Skeletal muscle tissue (tissue), 4 donors: ENCODE data around the gene ZNF135. TPM values are rescaled to one million over a fixed set of nuclear protein-coding genes. Genes with fewer than 3 reads are reported as not detected.

Experiments used
- H3K27ac ChIP-seq: one replicate; pipeline ENCODE4 v1.7.0; 2013; ENCODE audit warnings: mild to moderate bottlenecking, low read depth, low read length, inconsistent platforms
- H3K27me3 ChIP-seq, 3 donors: one replicate each; pipeline ENCODE4 v1.7.0; 2013; ENCODE audit warnings: low read length in 3 of 3; ENCODE audit not compliant: control insufficient read depth in 3 of 3, insufficient read depth in 3 of 3
- H3K36me3 ChIP-seq, 3 donors: one replicate each; pipeline ENCODE4 v1.7.0; 2013; ENCODE audit warnings: low read length in 3 of 3; ENCODE audit not compliant: control insufficient read depth in 3 of 3, insufficient read depth in 3 of 3
- H3K4me1 ChIP-seq, 3 donors: one replicate each; pipeline ENCODE4 v1.7.0; 2013; ENCODE audit warnings: low read length in 3 of 3, mild to moderate bottlenecking in 3 of 3; ENCODE audit not compliant: control insufficient read depth in 3 of 3, insufficient read depth in 3 of 3
- H3K4me3 ChIP-seq, 3 donors: one replicate each; pipeline ENCODE4 v1.7.0; 2013; ENCODE audit warnings: low read length in 3 of 3
- H3K9ac ChIP-seq, 3 donors: one replicate each; pipeline ENCODE4 v1.7.0; 2013; ENCODE audit warnings: low read length in 3 of 3, mild to moderate bottlenecking in 3 of 3, moderate library complexity in 2 of 3, low read depth in 1 of 3
- H3K9me3 ChIP-seq, 3 donors: one replicate each; pipeline ENCODE4 v1.7.0; 2013; ENCODE audit warnings: low read length in 3 of 3; ENCODE audit not compliant: control insufficient read depth in 3 of 3
- total RNA-seq: library from RNA; depleted of rRNA; stranded (reverse); fragments of >200 nt; gene quantifications from one replicate; pipeline ENCODE4 v1.2.3, GENCODE V29; 2014
- donor health status: Osteomylitis.

The ZNF135 gene
- total RNA-seq, 1 donor from 2014 or later, result 10.4 TPM

GRCh38 chr19:58107778-58108545 lies 48.9 kb downstream of the ZNF135 start:
- Histone ChIP-seq H3K27ac (no peak overlapping the region), H3K36me3 (no peaks in the 10 kb centered on the region), H3K4me3 (peak overlapping the region in 1 of 3 donors; percentile 62), H3K9ac (no peak overlapping the region), H3K9me3 (peaks cover 27 to 47% (median 29%) of the 10 kb centered on the region in 3 donors), H3K27me3 (no peaks in the 10 kb centered on the region), H3K4me1 (no peaks in the 10 kb centered on the region)

DNA sequence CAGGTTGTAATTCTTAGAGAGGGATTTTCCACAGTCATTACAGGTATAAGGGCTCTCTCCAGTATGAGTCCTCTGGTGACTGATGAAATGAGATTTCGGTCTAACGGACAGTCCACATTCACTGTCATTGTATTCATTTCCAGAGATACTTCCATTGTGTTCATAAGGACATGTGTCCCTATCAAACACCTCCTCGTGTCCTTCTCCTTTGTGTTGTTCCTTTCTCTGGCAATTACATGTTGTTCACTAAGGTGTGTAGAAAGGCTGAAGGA lies 49.4 kb downstream of the ZNF135 start:
- H3K4me3 ChIP-seq, result peak overlapping the region in 1 of 3 donors; percentile 62
- H3K27ac ChIP-seq, result no peak overlapping the region
- peaks cover 29 to 42% (median 29%) of the 10 kb centered on the region in 3 donors for H3K9me3 ChIP-seq
- no peak overlapping the region for H3K9ac ChIP-seq
- H3K4me1 ChIP-seq, result no peaks in the 10 kb centered on the region
- no peaks in the 10 kb centered on the region for H3K27me3 ChIP-seq
- no peaks in the 10 kb centered on the region for H3K36me3 ChIP-seq

- Histone ChIP-seq H3K27me3 (peaks cover 0 to 4% (median 0%) of the 10 kb centered on the region in 3 donors), H3K9me3 (peaks cover 14 to 42% (median 32%) of the 10 kb centered on the region in 3 donors), H3K27ac (no peak overlapping the region), H3K36me3 (peaks cover 0 to 2% (median 0%) of the 10 kb centered on the region in 3 donors), H3K4me1 (no peaks in the 10 kb centered on the region), H3K9ac (no peak overlapping the region), H3K4me3 (peak overlapping the region in 1 of 3 donors; percentile 0)
Observed at GRCh38 chr19:58117841-58118575, 58.9 kb downstream of the ZNF135 start.

DNA sequence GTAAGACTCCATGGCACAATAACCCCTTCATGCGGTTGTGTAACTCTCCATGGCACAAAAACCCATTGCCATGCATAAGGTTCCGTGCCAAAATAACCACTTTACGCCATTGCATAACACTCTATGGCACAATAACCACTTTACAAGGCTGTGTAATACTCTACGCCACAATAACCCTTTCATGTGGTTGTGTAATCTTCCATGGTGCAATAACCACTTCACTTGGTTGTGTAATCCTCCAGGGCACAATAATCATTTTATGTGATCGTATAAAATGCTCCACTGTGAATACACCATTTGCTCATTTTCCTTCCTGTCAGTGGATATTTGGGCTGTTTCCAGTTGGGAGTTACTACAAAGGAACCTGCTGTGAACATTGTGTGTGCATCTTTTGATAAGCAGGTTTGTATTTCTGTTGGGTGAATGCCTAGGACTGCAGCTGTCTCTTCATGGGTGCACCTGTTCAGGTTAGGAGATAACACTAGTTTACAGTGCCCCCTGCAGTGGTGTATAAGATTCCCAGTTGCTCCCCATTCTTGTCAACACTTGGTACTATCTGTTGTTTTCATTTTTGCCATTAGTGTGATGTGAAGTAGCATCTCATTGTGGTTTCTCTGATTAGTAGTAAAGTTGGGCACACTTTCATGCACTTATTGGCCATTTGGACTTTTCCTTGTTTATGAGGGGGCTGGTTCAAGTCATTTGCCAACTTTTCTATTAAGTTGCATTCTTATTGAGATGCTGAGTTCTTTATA lies 60.1 kb downstream of the ZNF135 start:
- H3K4me3 ChIP-seq, result peak overlapping the region in 1 of 3 donors; percentile 0
- H3K4me1 ChIP-seq, result no peaks in the 10 kb centered on the region
- H3K27me3 ChIP-seq, result peaks cover 0 to 4% (median 0%) of the 10 kb centered on the region in 3 donors
- H3K27ac ChIP-seq, result no peak overlapping the region
- peaks cover 24 to 51% (median 36%) of the 10 kb centered on the region in 3 donors for H3K9me3 ChIP-seq
- peaks cover 0 to 2% (median 0%) of the 10 kb centered on the region in 3 donors for H3K36me3 ChIP-seq
- no peak overlapping the region for H3K9ac ChIP-seq

Other genes with a start within 250 kb of the ZNF135 start
- gene ZNF552, start 244.4 kb upstream of the ZNF135 start, total RNA-seq, result 7.3 TPM
- gene ZNF587B, start 229.0 kb upstream of the ZNF135 start, total RNA-seq, result 17.2 TPM
- 18.8 TPM for gene ZNF587, start 209.4 kb upstream of the ZNF135 start, total RNA-seq
- 13.0 TPM for gene ZNF814, start 170.2 kb upstream of the ZNF135 start, total RNA-seq
- 14.1 TPM for gene ZNF417, start 142.7 kb upstream of the ZNF135 start, total RNA-seq
- gene ZNF418, start 123.9 kb upstream of the ZNF135 start, total RNA-seq, result 17.2 TPM
- 12.0 TPM for gene ZNF256, start 111.6 kb upstream of the ZNF135 start, total RNA-seq
- not detected for gene C19orf18, start 84.7 kb upstream of the ZNF135 start, total RNA-seq
- 15.1 TPM for gene ZNF606, start 56.5 kb upstream of the ZNF135 start, total RNA-seq
- not detected for gene ZSCAN1, start 25.3 kb upstream of the ZNF135 start, total RNA-seq
- 50.6 TPM for gene ZSCAN18, start 38.9 kb downstream of the ZNF135 start, total RNA-seq
- 16.2 TPM for gene ZNF329, start 91.5 kb downstream of the ZNF135 start, total RNA-seq
- gene ZNF274, start 123.8 kb downstream of the ZNF135 start, total RNA-seq, result 11.0 TPM
- 26.1 TPM for gene ZNF544, start 169.6 kb downstream of the ZNF135 start, total RNA-seq
- 6.3 TPM for gene ZNF8, start 219.7 kb downstream of the ZNF135 start, total RNA-seq
- 14.1 TPM for gene ERVK3-1, start 246.1 kb downstream of the ZNF135 start, total RNA-seq